ENCODE results near the gene GORASP2.

The GORASP2 gene

GRCh38 chr2:170966648-170967396, 37.8 kb downstream of the GORASP2 start:
- no peak for DNase-seq (ENCODE audit: low read depth)

GRCh38 chr2:170967553-170967952, 38.5 kb downstream of the GORASP2 start:
- DNase-seq (ENCODE audit: low read depth): no peak

- no peak for DNase-seq (ENCODE audit: low read depth)
Measured at GRCh38 chr2:170968205-170969003, 39.4 kb downstream of the GORASP2 start.

GRCh38 chr2:170969030-170969429, 40.0 kb downstream of the GORASP2 start:
- no peak for DNase-seq (ENCODE audit: low read depth)

- no peak for DNase-seq (ENCODE audit: low read depth)
Measured at GRCh38 chr2:170969872-170970496, 40.9 kb downstream of the GORASP2 start.

- no peak for DNase-seq (ENCODE audit: low read depth)
Measured at GRCh38 chr2:170971071-170971470, 42.0 kb downstream of the GORASP2 start.

GRCh38 chr2:170972296-170973224, 43.5 kb downstream of the GORASP2 start:
- no peak for DNase-seq (ENCODE audit: low read depth)

- no peak for DNase-seq (ENCODE audit: low read depth)
Measured at GRCh38 chr2:170973225-170973491, 44.1 kb downstream of the GORASP2 start.

- no peak for DNase-seq (ENCODE audit: low read depth)
Measured at GRCh38 chr2:170973492-170974303, 44.6 kb downstream of the GORASP2 start.

GRCh38 chr2:170974304-170974993, 45.4 kb downstream of the GORASP2 start:
- no peak for DNase-seq (ENCODE audit: low read depth)

GRCh38 chr2:170975127-170975942, 46.3 kb downstream of the GORASP2 start:
- DNase-seq (ENCODE audit: low read depth): no peak

- DNase-seq (ENCODE audit: low read depth): no peak
Measured at GRCh38 chr2:170975943-170976270, 46.9 kb downstream of the GORASP2 start.

GRCh38 chr2:170984079-170984478, 55.0 kb downstream of the GORASP2 start:
- DNase-seq (ENCODE audit: low read depth): no peak

- DNase-seq (ENCODE audit: low read depth): no peak
Measured at GRCh38 chr2:170985407-170985806, 56.4 kb downstream of the GORASP2 start.

GRCh38 chr2:170986566-170987258, 57.7 kb downstream of the GORASP2 start:
- no peak for DNase-seq (ENCODE audit: low read depth)

- no peak for DNase-seq (ENCODE audit: low read depth)
Measured at GRCh38 chr2:170991398-170992182, 62.5 kb downstream of the GORASP2 start.

GRCh38 chr2:170996316-170996715, 67.3 kb downstream of the GORASP2 start:
- DNase-seq (ENCODE audit: low read depth): no peak

GRCh38 chr2:170997893-170998597, 69.0 kb downstream of the GORASP2 start:
- DNase-seq (ENCODE audit: low read depth): no peak
